SU-DHL-6 (cell line): Measurements from ENCODE around the gene BET1.

Source experiments
- EZH2phosphoT487 ChIP-seq: fragments of 200-600 bp; sonication (generic), shearing (Covaris generic); conservative IDR thresholded peaks from 2 replicates; pipeline ENCODE4 v1.6.1; 2018; ENCODE audit warnings: mild to moderate bottlenecking, antibody characterized with exemption, low read length, moderate library complexity, mixed read lengths
- TF ChIP-seq, protein P1 (sequence below): fragments of 200-600 bp; sonication (generic); IDR thresholded peaks from one replicate; pipeline ENCODE4 v1.5.1; 2017; ENCODE audit warnings: antibody characterized with exemption, mild to moderate bottlenecking, low read length, moderate library complexity; ENCODE audit not compliant: insufficient read depth, poor library complexity, severe bottlenecking

DNA sequence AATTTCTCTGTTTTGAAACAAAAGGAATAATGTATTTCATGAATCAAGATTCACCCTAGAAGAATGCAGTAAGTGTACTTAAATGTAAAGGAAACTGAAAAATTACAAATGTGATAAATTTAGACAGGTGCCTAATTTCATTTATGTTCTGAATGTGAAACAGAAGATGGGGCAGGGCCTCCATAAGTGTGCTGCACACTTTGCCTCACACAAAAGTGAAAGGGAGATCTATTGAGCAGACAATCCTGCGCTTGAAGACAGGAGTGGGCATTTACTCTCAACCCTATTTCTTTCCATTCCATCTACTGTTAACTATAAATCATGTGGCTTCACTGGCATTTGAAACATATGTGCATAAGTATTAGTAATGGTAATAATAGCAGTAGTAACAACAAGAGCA is 46.4 kb downstream of the BET1 start:
- TF ChIP-seq, protein P1, sequence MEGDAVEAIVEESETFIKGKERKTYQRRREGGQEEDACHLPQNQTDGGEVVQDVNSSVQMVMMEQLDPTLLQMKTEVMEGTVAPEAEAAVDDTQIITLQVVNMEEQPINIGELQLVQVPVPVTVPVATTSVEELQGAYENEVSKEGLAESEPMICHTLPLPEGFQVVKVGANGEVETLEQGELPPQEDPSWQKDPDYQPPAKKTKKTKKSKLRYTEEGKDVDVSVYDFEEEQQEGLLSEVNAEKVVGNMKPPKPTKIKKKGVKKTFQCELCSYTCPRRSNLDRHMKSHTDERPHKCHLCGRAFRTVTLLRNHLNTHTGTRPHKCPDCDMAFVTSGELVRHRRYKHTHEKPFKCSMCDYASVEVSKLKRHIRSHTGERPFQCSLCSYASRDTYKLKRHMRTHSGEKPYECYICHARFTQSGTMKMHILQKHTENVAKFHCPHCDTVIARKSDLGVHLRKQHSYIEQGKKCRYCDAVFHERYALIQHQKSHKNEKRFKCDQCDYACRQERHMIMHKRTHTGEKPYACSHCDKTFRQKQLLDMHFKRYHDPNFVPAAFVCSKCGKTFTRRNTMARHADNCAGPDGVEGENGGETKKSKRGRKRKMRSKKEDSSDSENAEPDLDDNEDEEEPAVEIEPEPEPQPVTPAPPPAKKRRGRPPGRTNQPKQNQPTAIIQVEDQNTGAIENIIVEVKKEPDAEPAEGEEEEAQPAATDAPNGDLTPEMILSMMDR: no peak
- no peak for TF ChIP-seq EZH2phosphoT487
